ENCODE measurements around the gene POFUT1.
"Not testable (repeated sequence)": the region's sequence is repeated elsewhere in the genome, so short reads cannot be mapped to it uniquely, and the experiment has no call there.

POFUT1 gene

DNA sequence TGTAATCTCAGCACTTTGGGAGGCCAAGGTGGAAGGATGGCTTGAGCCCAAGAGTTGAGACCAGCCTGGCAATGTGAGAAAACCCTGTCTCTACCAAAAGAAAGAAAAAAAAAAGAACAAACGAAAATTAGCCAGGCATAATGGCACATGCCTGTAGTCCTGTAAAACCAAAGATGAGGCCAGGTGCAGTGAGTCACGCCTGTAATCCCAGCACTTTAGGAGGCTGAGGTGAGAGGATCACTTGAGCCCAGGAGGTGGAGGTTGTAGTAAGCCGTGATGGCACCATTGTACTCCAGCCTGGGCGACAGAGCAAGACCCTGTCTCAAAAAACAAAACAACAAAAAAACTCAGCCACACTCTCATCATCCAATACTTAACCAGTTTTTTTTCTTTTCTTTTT lies 37.3 kb downstream of the POFUT1 start:
- Histone ChIP-seq H3K9me3 (ENCODE audit: control insufficient read depth, insufficient read depth, low read length) (no peaks in the 10 kb centered on the region), H3K4me3 (ENCODE audit: low read depth, low read length) (no peak overlapping the region), H3K27me3 (ENCODE audit: control insufficient read depth, insufficient read depth, low read length) (no peaks in the 10 kb centered on the region), H3K36me3 (ENCODE audit: control insufficient read depth, insufficient read depth, low read length) (no peaks in the 10 kb centered on the region), H3K9ac (ENCODE audit: low read depth, low read length) (no peak overlapping the region), H3K4me1 (ENCODE audit: control insufficient read depth, insufficient read depth, low read length) (peaks cover 5% of the 10 kb centered on the region)

DNA sequence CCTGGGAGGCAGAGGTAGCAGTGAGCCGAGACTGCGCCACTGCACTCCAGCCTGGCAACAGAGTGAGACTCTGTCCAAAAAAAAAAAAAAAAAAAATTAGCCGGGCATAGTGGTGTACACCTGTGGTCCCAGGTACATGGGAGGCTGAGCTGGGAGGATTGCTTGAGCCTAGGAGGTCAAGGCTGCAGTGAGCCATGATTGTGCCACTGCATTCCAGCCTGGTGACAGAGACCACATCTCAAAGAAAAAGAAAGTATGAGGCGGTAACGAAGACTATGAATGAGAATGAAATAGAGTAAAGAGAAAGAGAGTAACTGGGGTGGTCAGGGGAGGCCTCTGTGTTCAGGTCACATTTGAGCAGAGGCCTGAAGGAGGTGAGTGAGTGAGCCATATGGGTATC lies 38.5 kb downstream of the POFUT1 start:
- H3K36me3 ChIP-seq (ENCODE audit: control insufficient read depth, insufficient read depth, low read length); H3K27me3 ChIP-seq (ENCODE audit: control insufficient read depth, insufficient read depth, low read length); H3K4me3 ChIP-seq (ENCODE audit: low read depth, low read length); H3K4me1 ChIP-seq (ENCODE audit: control insufficient read depth, insufficient read depth, low read length); H3K9me3 ChIP-seq (ENCODE audit: control insufficient read depth, insufficient read depth, low read length); H3K9ac ChIP-seq (ENCODE audit: low read depth, low read length): not testable (repeated sequence)

GRCh38 chr20:32248043-32248442 lies 40.4 kb downstream of the POFUT1 start:
- Histone ChIP-seq H3K9me3 (ENCODE audit: control insufficient read depth, insufficient read depth, low read length) (no peaks in the 10 kb centered on the region), H3K27me3 (ENCODE audit: control insufficient read depth, insufficient read depth, low read length) (no peaks in the 10 kb centered on the region), H3K4me3 (ENCODE audit: low read depth, low read length) (no peak overlapping the region), H3K4me1 (ENCODE audit: control insufficient read depth, insufficient read depth, low read length) (no peaks in the 10 kb centered on the region), H3K36me3 (ENCODE audit: control insufficient read depth, insufficient read depth, low read length) (no peaks in the 10 kb centered on the region), H3K9ac (ENCODE audit: low read depth, low read length) (no peak overlapping the region)

DNA sequence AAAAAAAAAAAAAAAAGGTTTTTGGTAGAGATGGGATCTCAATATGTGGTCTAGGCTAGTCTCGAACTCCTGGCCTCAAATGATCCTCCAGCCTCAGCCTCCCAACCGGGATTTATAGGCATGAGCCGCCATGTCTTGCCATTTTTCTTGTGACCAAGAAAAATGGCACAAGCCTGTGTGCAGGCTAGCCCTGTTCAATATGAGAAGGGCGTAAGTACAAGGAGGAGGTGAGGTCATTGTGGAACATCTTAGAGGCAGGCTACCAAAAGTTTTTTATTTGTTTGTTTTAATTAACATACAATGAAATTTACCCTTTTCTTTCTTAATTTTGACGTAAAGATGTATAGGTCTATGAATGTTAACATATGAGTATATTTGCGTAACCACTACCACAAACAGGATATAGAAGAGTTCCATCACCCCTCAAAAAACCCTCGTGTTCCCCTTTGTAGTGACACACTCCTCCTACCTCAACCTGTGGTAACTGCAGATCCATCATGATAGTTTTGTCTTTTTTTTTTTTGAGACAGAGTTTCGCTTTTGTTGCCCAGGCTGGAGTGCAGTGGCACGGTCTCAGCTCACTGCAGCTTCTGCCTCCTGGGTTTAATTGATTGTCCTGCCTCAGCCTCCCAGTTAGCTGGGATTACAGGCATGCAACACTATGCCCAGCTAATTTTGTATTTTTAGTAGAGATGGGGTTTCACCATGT lies 41.5 kb downstream of the POFUT1 start:
- H3K4me1 ChIP-seq (ENCODE audit: control insufficient read depth, insufficient read depth, low read length) = no peaks in the 10 kb centered on the region
- H3K36me3 ChIP-seq (ENCODE audit: control insufficient read depth, insufficient read depth, low read length) = no peaks in the 10 kb centered on the region
- no peak overlapping the region for H3K9ac ChIP-seq (ENCODE audit: low read depth, low read length)
- no peaks in the 10 kb centered on the region for H3K9me3 ChIP-seq (ENCODE audit: control insufficient read depth, insufficient read depth, low read length)
- no peaks in the 10 kb centered on the region for H3K27me3 ChIP-seq (ENCODE audit: control insufficient read depth, insufficient read depth, low read length)
- H3K4me3 ChIP-seq (ENCODE audit: low read depth, low read length) = no peak overlapping the region

DNA sequence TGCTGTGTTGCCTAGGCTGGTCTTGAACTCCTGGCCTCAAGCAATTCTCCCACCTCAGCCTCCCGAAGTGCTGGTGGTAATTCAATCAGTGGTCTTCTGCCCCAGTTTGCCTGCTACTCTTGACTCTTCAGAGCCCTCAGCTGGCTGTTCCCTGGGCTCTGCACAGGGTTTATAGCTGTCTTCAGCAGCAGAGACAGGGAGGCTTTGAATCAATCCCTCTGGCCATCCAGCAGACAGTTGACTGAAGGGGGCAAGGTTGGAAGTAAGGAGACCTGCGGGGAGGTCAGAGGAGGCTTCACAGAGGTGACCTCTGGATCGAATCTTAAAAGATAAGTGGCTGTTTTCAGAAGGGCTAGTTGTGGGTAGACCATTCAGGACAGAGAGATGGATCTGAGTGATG lies 43.8 kb downstream of the POFUT1 start:
- Histone ChIP-seq H3K9ac (ENCODE audit: low read depth, low read length) (no peak overlapping the region), H3K36me3 (ENCODE audit: control insufficient read depth, insufficient read depth, low read length) (no peaks in the 10 kb centered on the region), H3K27me3 (ENCODE audit: control insufficient read depth, insufficient read depth, low read length) (no peaks in the 10 kb centered on the region), H3K4me1 (ENCODE audit: control insufficient read depth, insufficient read depth, low read length) (no peaks in the 10 kb centered on the region), H3K4me3 (ENCODE audit: low read depth, low read length) (no peak overlapping the region), H3K9me3 (ENCODE audit: control insufficient read depth, insufficient read depth, low read length) (no peaks in the 10 kb centered on the region)

DNA sequence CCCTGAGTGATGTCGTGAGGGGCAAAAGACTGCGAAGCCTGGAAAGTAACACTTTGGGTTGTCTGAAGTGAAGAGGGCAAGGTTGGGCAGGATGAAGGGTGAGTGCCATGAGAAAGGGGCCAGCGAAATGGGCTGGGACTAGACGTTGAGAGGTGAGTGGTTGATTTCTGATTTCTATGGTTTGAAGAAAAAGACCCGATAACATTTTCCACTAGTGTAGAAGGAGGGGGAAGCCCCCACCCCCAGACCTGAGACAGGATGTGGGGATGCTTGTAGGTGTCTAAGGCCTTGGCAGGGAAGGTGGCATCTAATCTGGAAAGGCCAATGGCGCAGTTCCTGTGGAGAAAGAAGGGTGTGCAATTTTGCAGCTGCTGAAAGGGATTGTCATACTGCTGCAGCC lies 44.5 kb downstream of the POFUT1 start:
- Histone ChIP-seq H3K9ac (ENCODE audit: low read depth, low read length) (no peak overlapping the region), H3K36me3 (ENCODE audit: control insufficient read depth, insufficient read depth, low read length) (no peaks in the 10 kb centered on the region), H3K4me1 (ENCODE audit: control insufficient read depth, insufficient read depth, low read length) (no peaks in the 10 kb centered on the region), H3K9me3 (ENCODE audit: control insufficient read depth, insufficient read depth, low read length) (no peaks in the 10 kb centered on the region), H3K27me3 (ENCODE audit: control insufficient read depth, insufficient read depth, low read length) (no peaks in the 10 kb centered on the region), H3K4me3 (ENCODE audit: low read depth, low read length) (no peak overlapping the region)

DNA sequence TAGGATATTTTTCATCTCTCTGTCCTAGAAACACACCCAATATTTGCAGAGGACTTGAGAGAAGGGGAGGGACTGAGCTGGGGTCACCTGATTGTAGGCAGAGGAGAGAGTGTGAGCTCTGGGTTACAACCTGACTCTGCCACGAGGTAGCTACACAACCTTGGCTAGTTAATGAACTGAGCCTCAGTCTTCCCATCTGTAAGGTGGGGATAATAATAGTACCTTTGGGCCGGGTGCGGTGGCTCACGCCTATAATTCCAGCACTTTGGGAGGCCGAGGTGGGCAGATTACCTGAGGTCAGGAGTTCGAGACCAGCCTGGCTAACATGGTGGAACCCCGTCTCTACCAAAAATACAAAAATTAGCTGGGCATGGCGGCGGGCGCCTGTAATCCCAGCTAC lies 53.3 kb downstream of the POFUT1 start:
- not testable (repeated sequence) for H3K9me3 ChIP-seq (ENCODE audit: control insufficient read depth, insufficient read depth, low read length); H3K4me1 ChIP-seq (ENCODE audit: control insufficient read depth, insufficient read depth, low read length); H3K4me3 ChIP-seq (ENCODE audit: low read depth, low read length); H3K36me3 ChIP-seq (ENCODE audit: control insufficient read depth, insufficient read depth, low read length); H3K27me3 ChIP-seq (ENCODE audit: control insufficient read depth, insufficient read depth, low read length); H3K9ac ChIP-seq (ENCODE audit: low read depth, low read length)

DNA sequence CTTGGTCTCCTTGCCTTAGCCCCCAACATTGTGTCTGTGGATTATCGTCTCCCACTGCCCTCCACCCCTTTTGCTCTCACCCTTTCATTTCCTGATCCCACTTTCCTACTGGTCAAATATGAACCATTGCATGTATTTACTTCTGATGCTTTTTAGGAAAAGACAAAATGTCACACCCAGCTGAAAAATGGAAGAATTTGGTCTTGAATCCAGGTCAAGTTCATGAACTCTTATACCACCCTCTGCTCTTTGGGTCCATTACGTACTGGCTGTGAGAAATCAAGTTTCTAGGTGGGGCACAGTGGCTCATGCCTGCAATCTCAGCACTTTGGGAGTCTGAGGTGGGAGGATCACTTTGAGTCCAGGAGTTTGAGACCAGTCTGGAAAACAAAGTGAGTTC lies 54.0 kb downstream of the POFUT1 start:
- H3K9ac ChIP-seq (ENCODE audit: low read depth, low read length) = no peak overlapping the region
- no peaks in the 10 kb centered on the region for H3K9me3 ChIP-seq (ENCODE audit: control insufficient read depth, insufficient read depth, low read length)
- no peaks in the 10 kb centered on the region for H3K27me3 ChIP-seq (ENCODE audit: control insufficient read depth, insufficient read depth, low read length)
- H3K36me3 ChIP-seq (ENCODE audit: control insufficient read depth, insufficient read depth, low read length) = no peaks in the 10 kb centered on the region
- H3K4me3 ChIP-seq (ENCODE audit: low read depth, low read length) = no peak overlapping the region
- no peaks in the 10 kb centered on the region for H3K4me1 ChIP-seq (ENCODE audit: control insufficient read depth, insufficient read depth, low read length)

GRCh38 chr20:32263398-32263954 lies 55.8 kb downstream of the POFUT1 start:
- Histone ChIP-seq H3K27me3 (ENCODE audit: control insufficient read depth, insufficient read depth, low read length) (no peaks in the 10 kb centered on the region), H3K4me3 (ENCODE audit: low read depth, low read length) (no peak overlapping the region), H3K9me3 (ENCODE audit: control insufficient read depth, insufficient read depth, low read length) (no peaks in the 10 kb centered on the region), H3K9ac (ENCODE audit: low read depth, low read length) (no peak overlapping the region), H3K4me1 (ENCODE audit: control insufficient read depth, insufficient read depth, low read length) (no peaks in the 10 kb centered on the region), H3K36me3 (ENCODE audit: control insufficient read depth, insufficient read depth, low read length) (no peaks in the 10 kb centered on the region)

- no peak overlapping the region for H3K9ac ChIP-seq (ENCODE audit: low read depth, low read length)
- no peaks in the 10 kb centered on the region for H3K27me3 ChIP-seq (ENCODE audit: control insufficient read depth, insufficient read depth, low read length)
- no peaks in the 10 kb centered on the region for H3K36me3 ChIP-seq (ENCODE audit: control insufficient read depth, insufficient read depth, low read length)
- no peak overlapping the region for H3K4me3 ChIP-seq (ENCODE audit: low read depth, low read length)
- H3K4me1 ChIP-seq (ENCODE audit: control insufficient read depth, insufficient read depth, low read length) = no peaks in the 10 kb centered on the region
- H3K9me3 ChIP-seq (ENCODE audit: control insufficient read depth, insufficient read depth, low read length) = no peaks in the 10 kb centered on the region
These were observed 63.9 kb downstream of the POFUT1 start for GRCh38 chr20:32271620-32272019.

GRCh38 chr20:32274359-32274758 lies 66.7 kb downstream of the POFUT1 start:
- H3K9ac ChIP-seq (ENCODE audit: low read depth, low read length) = no peak overlapping the region
- no peaks in the 10 kb centered on the region for H3K36me3 ChIP-seq (ENCODE audit: control insufficient read depth, insufficient read depth, low read length)
- H3K27me3 ChIP-seq (ENCODE audit: control insufficient read depth, insufficient read depth, low read length) = no peaks in the 10 kb centered on the region
- H3K4me3 ChIP-seq (ENCODE audit: low read depth, low read length) = no peak overlapping the region
- H3K4me1 ChIP-seq (ENCODE audit: control insufficient read depth, insufficient read depth, low read length) = peaks cover 6% of the 10 kb centered on the region
- H3K9me3 ChIP-seq (ENCODE audit: control insufficient read depth, insufficient read depth, low read length) = no peaks in the 10 kb centered on the region

DNA sequence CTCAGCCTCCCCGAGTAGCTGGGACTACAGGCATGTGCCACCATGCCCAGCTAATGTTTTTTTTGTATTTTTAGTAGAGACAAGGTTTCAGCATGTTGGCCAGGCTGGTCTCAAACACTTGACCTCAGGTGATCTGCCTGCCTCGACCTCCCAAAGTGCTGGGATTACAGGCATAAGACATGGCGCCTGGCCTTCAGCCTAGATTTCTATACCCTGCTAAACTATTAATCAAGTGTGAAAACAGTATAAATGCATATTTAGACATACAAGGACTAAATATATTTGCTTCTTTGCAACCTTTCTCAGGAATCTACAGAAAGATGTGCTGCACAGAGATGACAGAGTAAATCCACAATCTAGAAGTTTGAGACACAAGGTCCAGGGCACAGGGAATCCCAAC lies 67.5 kb downstream of the POFUT1 start:
- not testable (repeated sequence) for H3K9me3 ChIP-seq (ENCODE audit: control insufficient read depth, insufficient read depth, low read length); H3K36me3 ChIP-seq (ENCODE audit: control insufficient read depth, insufficient read depth, low read length); H3K9ac ChIP-seq (ENCODE audit: low read depth, low read length); H3K27me3 ChIP-seq (ENCODE audit: control insufficient read depth, insufficient read depth, low read length); H3K4me3 ChIP-seq (ENCODE audit: low read depth, low read length); H3K4me1 ChIP-seq (ENCODE audit: control insufficient read depth, insufficient read depth, low read length)

All from iPS-15b (cell line).